ENCODE data around the gene OGDH. TPM values are rescaled to one million over a fixed set of nuclear protein-coding genes. Genes with fewer than 3 reads are reported as not detected.

The OGDH gene
- total and polyA plus RNA-seq, 2 of the 13 experiments (the other 11 are each of a cell fraction or from before 2014, with no cell fraction given): 17.4 to 25.4 TPM

- Histone ChIP-seq H3K9ac (ENCODE audit: insufficient read depth, low read depth, low read length) (no peak overlapping the region), H3K4me3 (replicated peaks in 1 of 3; ENCODE audit: insufficient read depth in 1 of 3, low read depth in 2 of 3, low read length in 3 of 3) (no peak overlapping the region), H3K27ac (ENCODE audit: extremely low read length, insufficient read depth, low read length) (no peak overlapping the region), H3K4me2 (ENCODE audit: low read depth, low read length) (no peak overlapping the region), H3K4me1 (ENCODE audit: insufficient read depth, low read length) (peaks cover 18% of the 10 kb centered on the region), H3K9me3 (ENCODE audit: low read length) (no peaks in the 10 kb centered on the region), H3K36me3 (replicated peaks in 1 of 2; ENCODE audit: control insufficient read depth in 1 of 2, insufficient read depth in 2 of 2, low read length in 2 of 2) (no peaks in the 10 kb centered on the region), H4K20me1 (ENCODE audit: insufficient read depth, low read length) (no peaks in the 10 kb centered on the region), H2AFZ (ENCODE audit: low read length) (no peak overlapping the region), H3K79me2 (ENCODE audit: insufficient read depth, low read length) (no peaks in the 10 kb centered on the region), H3K27me3 (ENCODE audit: control insufficient read depth in 1 of 2, insufficient read depth in 2 of 2, low read length in 2 of 2) (no peaks in the 10 kb centered on the region)
- TF ChIP-seq SIX4 (CRISPR knock-in tag; IDR thresholded peaks at IDR 0.05) (no peak), ZNF460 (CRISPR knock-in tag; IDR thresholded peaks at IDR 0.05; ENCODE audit: borderline replicate concordance) (0 out of 2 replicates have a peak, but pooled peaks have one; percentile 20)
- 73% methylated on average over 20 of the region's 23 CpGs for WGBS (ENCODE audit: low lambda C conversion rate)
- peak; percentile 40; the same call in 2 of the 3 replicates for ATAC-seq
- in situ Hi-C loops (cut with HindIII; ENCODE audit: extremely low pct_ligation_motif_present, low pct_unique_long_range_greater_than_20kb): no loop called here
- CTCF ChIA-PET (ENCODE audit: low intra/inter-chr PET ratio, low total read pairs): no interaction called here
- no peak for FAIRE-seq
- intact Hi-C loops (cut with micrococcal nuclease; ENCODE audit: unreplicated experiment): no loop called here
- BruUV-seq (replicated peaks): no TSS peak
- POLR2A ChIA-PET: no interaction called here
- DNase-seq (ENCODE audit: low spot score): no peak
Measured at GRCh38 chr7:44738876-44739665, 132.6 kb downstream of the OGDH start.

DNA sequence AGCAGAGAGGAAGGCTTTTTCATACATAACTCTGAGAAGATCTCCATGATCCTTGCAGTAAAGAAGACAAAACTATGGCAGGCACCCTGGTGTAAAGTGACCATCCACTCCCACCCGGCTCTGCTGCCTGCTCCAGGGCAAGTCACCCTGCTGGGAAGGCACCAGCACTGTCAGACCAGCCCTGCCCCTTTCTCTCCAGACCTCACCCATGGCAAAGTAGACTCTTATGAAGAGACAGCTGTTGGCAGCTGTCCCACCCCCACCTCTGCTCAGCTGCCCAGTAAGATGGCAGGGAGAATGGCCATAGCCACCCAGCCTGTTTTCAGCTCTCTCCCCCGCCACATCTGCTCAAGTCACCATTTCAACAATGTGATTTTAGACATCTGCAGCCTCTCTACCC, 133.6 kb downstream of the OGDH start:
- CTCF ChIA-PET (ENCODE audit: low intra/inter-chr PET ratio, low total read pairs): no interaction called here
- peaks cover 18% of the 10 kb centered on the region for H3K4me1 ChIP-seq (ENCODE audit: insufficient read depth, low read length)
- H3K27me3 ChIP-seq (ENCODE audit: control insufficient read depth in 1 of 2, insufficient read depth in 2 of 2, low read length in 2 of 2): no peaks in the 10 kb centered on the region
- in situ Hi-C loops (cut with HindIII; ENCODE audit: extremely low pct_ligation_motif_present, low pct_unique_long_range_greater_than_20kb): no loop called here
- no peak overlapping the region for H3K9ac ChIP-seq (ENCODE audit: insufficient read depth, low read depth, low read length)
- TF ChIP-seq ZBTB21 (CRISPR knock-in tag; IDR thresholded peaks at IDR 0.05) (no peak), DRAP1 (CRISPR knock-in tag; IDR thresholded peaks at IDR 0.05) (no peak), SP140L (CRISPR knock-in tag; IDR thresholded peaks at IDR 0.05; ENCODE audit: borderline replicate concordance) (no peak), ZXDC (CRISPR knock-in tag; IDR thresholded peaks at IDR 0.05) (no peak), POLR2AphosphoS5 (IDR thresholded peaks at IDR 0.05; ENCODE audit: low read depth, low read length) (no peak), ARHGAP35 (CRISPR knock-in tag; IDR thresholded peaks at IDR 0.05; ENCODE audit: borderline replicate concordance) (no peak), HMGA1 (CRISPR knock-in tag; conservative IDR thresholded peaks at IDR 0.05) (no peak), HHEX (CRISPR knock-in tag; IDR thresholded peaks at IDR 0.05) (no peak), KLF15 (CRISPR knock-in tag; IDR thresholded peaks at IDR 0.05; ENCODE audit: borderline replicate concordance) (no peak), SKI (IDR thresholded peaks at IDR 0.05; ENCODE audit: partially characterized antibody) (no peak), PLRG1 (conservative IDR thresholded peaks at IDR 0.05) (no peak), ZNF558 (CRISPR knock-in tag; IDR thresholded peaks at IDR 0.05; ENCODE audit: borderline replicate concordance) (no peak)
- H3K4me2 ChIP-seq (ENCODE audit: low read depth, low read length): no peak overlapping the region
- no peak overlapping the region for H2AFZ ChIP-seq (ENCODE audit: low read length)
- H3K36me3 ChIP-seq (replicated peaks in 1 of 2; ENCODE audit: control insufficient read depth in 1 of 2, insufficient read depth in 2 of 2, low read length in 2 of 2): no peaks in the 10 kb centered on the region
- H4K20me1 ChIP-seq (ENCODE audit: insufficient read depth, low read length): no peaks in the 10 kb centered on the region
- POLR2A ChIA-PET: no interaction called here
- peak; percentile 63 for ATAC-seq
- no peak overlapping the region for H3K4me3 ChIP-seq (replicated peaks in 1 of 3; ENCODE audit: insufficient read depth in 1 of 3, low read depth in 2 of 3, low read length in 3 of 3)
- no peaks in the 10 kb centered on the region for H3K79me2 ChIP-seq (ENCODE audit: insufficient read depth, low read length)
- BruUV-seq (replicated peaks): no TSS peak
- no peak for FAIRE-seq
- no peak for DNase-seq (ENCODE audit: low spot score)
- 60% methylated on average over 2 of the region's 2 CpGs for WGBS (ENCODE audit: low lambda C conversion rate)
- intact Hi-C loops (cut with micrococcal nuclease; ENCODE audit: unreplicated experiment): no loop called here
- H3K27ac ChIP-seq (ENCODE audit: extremely low read length, insufficient read depth, low read length): no peak overlapping the region
- H3K9me3 ChIP-seq (ENCODE audit: low read length): no peaks in the 10 kb centered on the region
